Fibroblast of the conjunctiva (primary cell): ENCODE measurements around the gene ZNF14.
"Not testable (repeated sequence)": the region's sequence is repeated elsewhere in the genome, so short reads cannot be mapped to it uniquely, and the experiment has no call there.

Experiments used
- DNase-seq: peaks from one replicate; pipeline ENCODE4 v3.0.0-alpha.2; 2010; ENCODE audit warnings: low read depth

ZNF14 gene

GRCh38 chr19:19732579-19733501 is at the start of gene ZNF14:
TSS of gene ZNF14 (minus strand) at chr19:19733112. CDS start at chr19:19732958, 154 bp downstream.
- DNase-seq = peak; percentile 87

- DNase-seq = not testable (repeated sequence)
These were observed 48.9 kb upstream of the ZNF14 start for GRCh38 chr19:19781791-19782190.

- no peak for DNase-seq
These were observed 45.8 kb upstream of the ZNF14 start for GRCh38 chr19:19778666-19779065.

- no peak for DNase-seq
These were observed 44.8 kb upstream of the ZNF14 start for GRCh38 chr19:19777692-19778091.

- peak; percentile 99 for DNase-seq
These were observed 43.5 kb upstream of the ZNF14 start for GRCh38 chr19:19776206-19777008.

GRCh38 chr19:19775891-19776205 is 42.9 kb upstream of the ZNF14 start:
- DNase-seq = no peak

- DNase-seq = no peak
These were observed 41.6 kb upstream of the ZNF14 start for GRCh38 chr19:19774354-19775033.

GRCh38 chr19:19771963-19772362 is 39.1 kb upstream of the ZNF14 start:
- not testable (repeated sequence) for DNase-seq

- DNase-seq = not testable (repeated sequence)
These were observed 37.1 kb upstream of the ZNF14 start for GRCh38 chr19:19769971-19770370.

GRCh38 chr19:19758164-19758563 is 25.3 kb upstream of the ZNF14 start:
- no peak for DNase-seq

GRCh38 chr19:19752760-19753403 is 20.0 kb upstream of the ZNF14 start:
- DNase-seq = no peak

- no peak for DNase-seq
These were observed 18.9 kb upstream of the ZNF14 start for GRCh38 chr19:19751846-19752245.

GRCh38 chr19:19750842-19751790 is 18.2 kb upstream of the ZNF14 start:
- no peak for DNase-seq

GRCh38 chr19:19749908-19750841 is 17.3 kb upstream of the ZNF14 start:
- no peak for DNase-seq

GRCh38 chr19:19749117-19749907 is 16.4 kb upstream of the ZNF14 start:
- no peak for DNase-seq

- no peak for DNase-seq
These were observed 15.5 kb upstream of the ZNF14 start for GRCh38 chr19:19748249-19748938.

GRCh38 chr19:19747357-19748220 is 14.7 kb upstream of the ZNF14 start:
- DNase-seq = no peak
